ENCODE data around the gene PGD. TPM values are rescaled to one million over a fixed set of nuclear protein-coding genes. Genes with fewer than 3 reads are reported as not detected.

Gene PGD
- total and polyA plus RNA-seq, 2 of the 13 experiments (the other 11 are each of a cell fraction or from before 2014, with no cell fraction given), result 64.8 to 210 TPM

DNA sequence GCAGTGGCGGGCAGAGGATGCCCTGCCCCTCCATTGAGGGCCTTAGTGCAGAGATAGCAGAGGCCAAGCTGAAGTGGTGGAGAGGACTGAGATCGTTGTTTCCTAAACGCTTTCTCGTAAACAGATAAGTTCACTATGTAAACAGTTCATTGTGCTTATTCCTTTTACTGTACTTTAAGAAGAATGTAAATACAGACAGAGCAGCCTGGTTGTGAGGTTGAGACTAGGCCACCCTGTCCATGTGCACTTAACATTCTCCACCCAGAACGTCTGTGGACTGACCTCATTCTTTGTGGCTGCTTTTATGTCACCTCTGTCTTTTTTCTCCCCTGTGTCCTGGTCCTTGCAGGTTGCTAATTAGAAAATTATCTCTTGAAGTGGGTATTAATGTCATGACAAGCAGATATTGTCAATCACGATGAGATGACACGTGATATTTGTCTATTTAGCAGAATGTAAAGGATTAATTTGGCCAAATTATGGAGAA, 39.9 kb downstream of the PGD start (continued):
- TF ChIP-seq ZNF543 (CRISPR knock-in tag; IDR thresholded peaks at IDR 0.05) (no peak), ZNF354B (CRISPR knock-in tag; IDR thresholded peaks at IDR 0.05) (no peak), ZNF235 (CRISPR knock-in tag; IDR thresholded peaks at IDR 0.05; ENCODE audit: borderline replicate concordance) (no peak), SOX13 (IDR thresholded peaks at IDR 0.05) (no peak), SOX13 (CRISPR knock-in tag; conservative IDR thresholded peaks at IDR 0.05 in 1 of 2, IDR thresholded peaks at IDR 0.05 in 1 of 2) (peak in 1 of 2 experiments; percentile 45; a peak in 2 of 4 replicates), RARA (CRISPR knock-in tag; IDR thresholded peaks at IDR 0.05) (peak; percentile 71)
- TF ChIP-seq, protein P1, sequence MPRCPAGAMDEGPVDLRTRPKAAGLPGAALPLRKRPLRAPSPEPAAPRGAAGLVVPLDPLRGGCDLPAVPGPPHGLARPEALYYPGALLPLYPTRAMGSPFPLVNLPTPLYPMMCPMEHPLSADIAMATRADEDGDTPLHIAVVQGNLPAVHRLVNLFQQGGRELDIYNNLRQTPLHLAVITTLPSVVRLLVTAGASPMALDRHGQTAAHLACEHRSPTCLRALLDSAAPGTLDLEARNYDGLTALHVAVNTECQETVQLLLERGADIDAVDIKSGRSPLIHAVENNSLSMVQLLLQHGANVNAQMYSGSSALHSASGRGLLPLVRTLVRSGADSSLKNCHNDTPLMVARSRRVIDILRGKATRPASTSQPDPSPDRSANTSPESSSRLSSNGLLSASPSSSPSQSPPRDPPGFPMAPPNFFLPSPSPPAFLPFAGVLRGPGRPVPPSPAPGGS (CRISPR knock-in tag; IDR thresholded peaks at IDR 0.05), result no peak

DNA sequence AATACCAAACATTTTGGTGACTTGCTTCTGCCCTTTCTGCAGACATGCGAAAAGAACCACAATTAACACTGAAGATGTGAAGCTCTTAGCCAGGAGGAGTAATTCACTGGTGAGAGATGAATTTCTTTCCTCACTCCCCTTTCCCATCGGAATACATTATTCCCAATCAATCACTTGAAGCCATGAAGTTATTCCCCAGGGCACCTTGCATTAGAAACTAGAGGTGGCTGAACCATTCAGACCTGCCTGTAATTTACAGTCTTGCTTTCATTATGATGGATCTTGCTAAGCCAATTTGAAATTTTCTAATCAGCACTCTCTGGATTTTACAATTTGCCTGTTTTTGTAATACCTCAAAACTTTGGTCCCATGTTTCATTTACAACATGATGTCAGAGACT, 41.4 kb downstream of the PGD start:
- FAIRE-seq (no peak), DNase-seq (ENCODE audit: low spot score) (no peak), ATAC-seq (no peak)
- H3K79me2 ChIP-seq (ENCODE audit: insufficient read depth, low read length), result no peaks in the 10 kb centered on the region
- H3K4me3 ChIP-seq (replicated peaks in 1 of 3; ENCODE audit: insufficient read depth in 1 of 3, low read depth in 2 of 3, low read length in 3 of 3), result no peak overlapping the region
- in situ Hi-C loops (cut with HindIII; ENCODE audit: extremely low pct_ligation_motif_present, low pct_unique_long_range_greater_than_20kb), result no loop called here
- no peaks in the 10 kb centered on the region for H3K27me3 ChIP-seq (ENCODE audit: control insufficient read depth in 1 of 2, insufficient read depth in 2 of 2, low read length in 2 of 2)
- TF ChIP-seq HOXA3 (CRISPR knock-in tag; IDR thresholded peaks at IDR 0.05) (no peak), ZNF598 (CRISPR knock-in tag; IDR thresholded peaks at IDR 0.05; ENCODE audit: borderline replicate concordance) (no peak), FOXK1 (CRISPR knock-in tag; IDR thresholded peaks at IDR 0.05; ENCODE audit: borderline replicate concordance, low read depth) (no peak), ZNF44 (CRISPR knock-in tag; IDR thresholded peaks at IDR 0.05) (no peak), HIVEP1 (CRISPR knock-in tag; IDR thresholded peaks at IDR 0.05) (no peak), ZFP36L2 (CRISPR knock-in tag; IDR thresholded peaks at IDR 0.05) (no peak), NR2C2 (CRISPR knock-in tag; IDR thresholded peaks at IDR 0.05; ENCODE audit: borderline replicate concordance) (no peak), CCAR2 (optimal IDR thresholded peaks at IDR 0.05; ENCODE audit: low read depth, low read length) (no peak)
- TF ChIP-seq, protein P2, sequence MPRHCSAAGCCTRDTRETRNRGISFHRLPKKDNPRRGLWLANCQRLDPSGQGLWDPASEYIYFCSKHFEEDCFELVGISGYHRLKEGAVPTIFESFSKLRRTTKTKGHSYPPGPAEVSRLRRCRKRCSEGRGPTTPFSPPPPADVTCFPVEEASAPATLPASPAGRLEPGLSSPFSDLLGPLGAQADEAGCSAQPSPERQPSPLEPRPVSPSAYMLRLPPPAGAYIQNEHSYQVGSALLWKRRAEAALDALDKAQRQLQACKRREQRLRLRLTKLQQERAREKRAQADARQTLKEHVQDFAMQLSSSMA (CRISPR knock-in tag; IDR thresholded peaks at IDR 0.05), result no peak
- TF ChIP-seq, protein P3, sequence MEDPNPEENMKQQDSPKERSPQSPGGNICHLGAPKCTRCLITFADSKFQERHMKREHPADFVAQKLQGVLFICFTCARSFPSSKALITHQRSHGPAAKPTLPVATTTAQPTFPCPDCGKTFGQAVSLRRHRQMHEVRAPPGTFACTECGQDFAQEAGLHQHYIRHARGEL (CRISPR knock-in tag; IDR thresholded peaks at IDR 0.05), result no peak
- no peak overlapping the region for H2AFZ ChIP-seq (ENCODE audit: low read length)
- no peak overlapping the region for H3K27ac ChIP-seq (ENCODE audit: extremely low read length, insufficient read depth, low read length)
- no peak overlapping the region for H3K4me2 ChIP-seq (ENCODE audit: low read depth, low read length)
- intact Hi-C loops (cut with micrococcal nuclease; ENCODE audit: unreplicated experiment), result no loop called here
- WGBS (ENCODE audit: low lambda C conversion rate), result 97% methylated on average over 2 of the region's 2 CpGs
- CTCF ChIA-PET (ENCODE audit: low intra/inter-chr PET ratio, low total read pairs), result no interaction called here
- H3K4me1 ChIP-seq (ENCODE audit: insufficient read depth, low read length), result peaks cover 34% of the 10 kb centered on the region
- no TSS peak for BruUV-seq (replicated peaks)
- peaks cover 0 to 3% of the 10 kb centered on the region in 2 experiments; a peak in 1 of 5 replicates for H3K36me3 ChIP-seq (replicated peaks in 1 of 2; ENCODE audit: control insufficient read depth in 1 of 2, insufficient read depth in 2 of 2, low read length in 2 of 2)
- no peaks in the 10 kb centered on the region for H4K20me1 ChIP-seq (ENCODE audit: insufficient read depth, low read length)
- no peak overlapping the region for H3K9ac ChIP-seq (ENCODE audit: insufficient read depth, low read depth, low read length)
- H3K9me3 ChIP-seq (ENCODE audit: low read length), result no peaks in the 10 kb centered on the region
- POLR2A ChIA-PET, result no interaction called here
